ENCODE data around the gene DLL4.
A peak's percentile ranks its signal among the peaks of the same experiment; 100 is the strongest.

DLL4 gene

GRCh38 chr15:40886586-40886985, 42.6 kb upstream of the DLL4 start:
- H3F3A ChIP-seq (ENCODE audit: control insufficient read depth, insufficient read depth) = no peaks in the 10 kb centered on the region

GRCh38 chr15:40889112-40889511, 40.0 kb upstream of the DLL4 start:
- H3K27ac ChIP-seq (ENCODE audit: low read depth, low read length) = no peak overlapping the region
- no peaks in the 10 kb centered on the region for H3K36me3 ChIP-seq (ENCODE audit: control insufficient read depth, low read length)
- no peaks in the 10 kb centered on the region for H3K79me2 ChIP-seq (ENCODE audit: control insufficient read depth, low read length)
- TF ChIP-seq CTCF (IDR thresholded peaks at IDR 0.05; ENCODE audit: low read depth, low read length, poor library complexity, severe bottlenecking) (no peak), EZH2phosphoT487 (IDR thresholded peaks at IDR 0.05; ENCODE audit: borderline replicate concordance, low read length) (no peak)
- peaks cover 24% of the 10 kb centered on the region for H3K4me1 ChIP-seq (ENCODE audit: control insufficient read depth, low read length)
- H3K4me2 ChIP-seq (ENCODE audit: low read length) = no peak overlapping the region
- no peaks in the 10 kb centered on the region for H3K9me3 ChIP-seq (ENCODE audit: control insufficient read depth, insufficient read depth, low read length)
- no peak overlapping the region for H3K4me3 ChIP-seq (ENCODE audit: low read length)
- H3F3A ChIP-seq (ENCODE audit: control insufficient read depth, insufficient read depth) = no peaks in the 10 kb centered on the region
- no peaks in the 10 kb centered on the region for H4K20me1 ChIP-seq (ENCODE audit: control insufficient read depth, insufficient read depth, low read depth, low read length)
- no peaks in the 10 kb centered on the region for H3K27me3 ChIP-seq (ENCODE audit: control insufficient read depth, low read length)
- no peaks in the 10 kb centered on the region for H3K9me2 ChIP-seq (replicated peaks; ENCODE audit: control insufficient read depth, low read length)

More at GRCh38 chr15:40886586-40886985, 42.6 kb upstream of the DLL4 start:
- Histone ChIP-seq H4K20me1 (ENCODE audit: control insufficient read depth, insufficient read depth, low read depth, low read length) (no peaks in the 10 kb centered on the region), H3K9me3 (ENCODE audit: control insufficient read depth, insufficient read depth, low read length) (no peaks in the 10 kb centered on the region), H3K79me2 (ENCODE audit: control insufficient read depth, low read length) (no peaks in the 10 kb centered on the region), H3K27ac (ENCODE audit: low read depth, low read length) (no peak overlapping the region), H3K4me1 (ENCODE audit: control insufficient read depth, low read length) (peaks cover 12% of the 10 kb centered on the region), H3K36me3 (ENCODE audit: control insufficient read depth, low read length) (no peaks in the 10 kb centered on the region), H3K4me2 (ENCODE audit: low read length) (no peak overlapping the region), H3K9me2 (replicated peaks; ENCODE audit: control insufficient read depth, low read length) (no peaks in the 10 kb centered on the region), H3K4me3 (ENCODE audit: low read length) (no peak overlapping the region), H3K27me3 (ENCODE audit: control insufficient read depth, low read length) (no peaks in the 10 kb centered on the region)
- TF ChIP-seq CTCF (IDR thresholded peaks at IDR 0.05; ENCODE audit: low read depth, low read length, poor library complexity, severe bottlenecking) = no peak

GRCh38 chr15:40891138-40891537, 38.0 kb upstream of the DLL4 start:
- H3K9me3 ChIP-seq (ENCODE audit: control insufficient read depth, insufficient read depth, low read length) = no peaks in the 10 kb centered on the region
- peaks cover 34% of the 10 kb centered on the region for H3K4me1 ChIP-seq (ENCODE audit: control insufficient read depth, low read length)
- no peaks in the 10 kb centered on the region for H3F3A ChIP-seq (ENCODE audit: control insufficient read depth, insufficient read depth)
- peaks cover 8% of the 10 kb centered on the region for H3K36me3 ChIP-seq (ENCODE audit: control insufficient read depth, low read length)
- no peak overlapping the region for H3K27ac ChIP-seq (ENCODE audit: low read depth, low read length)
- TF ChIP-seq EZH2phosphoT487 (IDR thresholded peaks at IDR 0.05; ENCODE audit: borderline replicate concordance, low read length) (no peak), CTCF (IDR thresholded peaks at IDR 0.05; ENCODE audit: low read depth, low read length, poor library complexity, severe bottlenecking) (no peak)
- H3K79me2 ChIP-seq (ENCODE audit: control insufficient read depth, low read length) = peaks cover 19% of the 10 kb centered on the region
- H3K4me3 ChIP-seq (ENCODE audit: low read length) = no peak overlapping the region
- H3K27me3 ChIP-seq (ENCODE audit: control insufficient read depth, low read length) = no peaks in the 10 kb centered on the region
- H3K4me2 ChIP-seq (ENCODE audit: low read length) = peak overlapping the region; percentile 49
- no peaks in the 10 kb centered on the region for H4K20me1 ChIP-seq (ENCODE audit: control insufficient read depth, insufficient read depth, low read depth, low read length)
- no peaks in the 10 kb centered on the region for H3K9me2 ChIP-seq (replicated peaks; ENCODE audit: control insufficient read depth, low read length)
